ENCODE results near the gene HSPA1A.
A peak's percentile ranks its signal among the peaks of the same experiment; 100 is the strongest.
"Not testable (repeated sequence)": the region's sequence is repeated elsewhere in the genome, so short reads cannot be mapped to it uniquely, and the experiment has no call there.

Gene HSPA1A

DNA sequence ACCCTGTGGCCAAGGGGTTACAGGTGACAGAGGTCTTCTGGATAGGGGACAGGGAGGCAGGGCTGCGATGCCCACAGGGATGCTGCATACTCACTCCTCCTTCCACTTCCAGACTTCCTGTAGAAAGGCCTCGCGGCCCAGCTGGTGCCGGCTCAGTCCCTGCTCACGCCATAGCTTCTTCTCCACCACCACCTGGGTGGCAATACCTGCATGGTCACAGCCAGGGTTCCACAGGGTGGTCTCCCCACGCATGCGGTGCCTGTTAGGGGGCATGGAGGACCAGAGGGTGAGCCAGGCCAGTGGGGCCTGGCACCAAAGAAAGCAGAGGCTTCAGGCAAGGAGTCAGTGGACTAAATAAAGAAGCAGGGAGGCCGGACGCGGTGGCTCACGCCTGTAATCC, 29.9 kb upstream of the HSPA1A start:
- no peak for DNase-seq
- Mint-ChIP-seq H3K4me3 (no peak overlapping the region), H3K27ac (no peak overlapping the region), H3K27me3 (ENCODE audit: low read depth, poor library complexity) (no peaks in the 10 kb centered on the region), H3K36me3 (ENCODE audit: low read depth) (peaks cover 53% of the 10 kb centered on the region), H3K4me1 (peaks cover under 1% of the 10 kb centered on the region), H3K9me3 (no peaks in the 10 kb centered on the region)
- TF ChIP-seq, protein P1, sequence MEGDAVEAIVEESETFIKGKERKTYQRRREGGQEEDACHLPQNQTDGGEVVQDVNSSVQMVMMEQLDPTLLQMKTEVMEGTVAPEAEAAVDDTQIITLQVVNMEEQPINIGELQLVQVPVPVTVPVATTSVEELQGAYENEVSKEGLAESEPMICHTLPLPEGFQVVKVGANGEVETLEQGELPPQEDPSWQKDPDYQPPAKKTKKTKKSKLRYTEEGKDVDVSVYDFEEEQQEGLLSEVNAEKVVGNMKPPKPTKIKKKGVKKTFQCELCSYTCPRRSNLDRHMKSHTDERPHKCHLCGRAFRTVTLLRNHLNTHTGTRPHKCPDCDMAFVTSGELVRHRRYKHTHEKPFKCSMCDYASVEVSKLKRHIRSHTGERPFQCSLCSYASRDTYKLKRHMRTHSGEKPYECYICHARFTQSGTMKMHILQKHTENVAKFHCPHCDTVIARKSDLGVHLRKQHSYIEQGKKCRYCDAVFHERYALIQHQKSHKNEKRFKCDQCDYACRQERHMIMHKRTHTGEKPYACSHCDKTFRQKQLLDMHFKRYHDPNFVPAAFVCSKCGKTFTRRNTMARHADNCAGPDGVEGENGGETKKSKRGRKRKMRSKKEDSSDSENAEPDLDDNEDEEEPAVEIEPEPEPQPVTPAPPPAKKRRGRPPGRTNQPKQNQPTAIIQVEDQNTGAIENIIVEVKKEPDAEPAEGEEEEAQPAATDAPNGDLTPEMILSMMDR (IDR thresholded peaks at IDR 0.05) = no peak

DNA sequence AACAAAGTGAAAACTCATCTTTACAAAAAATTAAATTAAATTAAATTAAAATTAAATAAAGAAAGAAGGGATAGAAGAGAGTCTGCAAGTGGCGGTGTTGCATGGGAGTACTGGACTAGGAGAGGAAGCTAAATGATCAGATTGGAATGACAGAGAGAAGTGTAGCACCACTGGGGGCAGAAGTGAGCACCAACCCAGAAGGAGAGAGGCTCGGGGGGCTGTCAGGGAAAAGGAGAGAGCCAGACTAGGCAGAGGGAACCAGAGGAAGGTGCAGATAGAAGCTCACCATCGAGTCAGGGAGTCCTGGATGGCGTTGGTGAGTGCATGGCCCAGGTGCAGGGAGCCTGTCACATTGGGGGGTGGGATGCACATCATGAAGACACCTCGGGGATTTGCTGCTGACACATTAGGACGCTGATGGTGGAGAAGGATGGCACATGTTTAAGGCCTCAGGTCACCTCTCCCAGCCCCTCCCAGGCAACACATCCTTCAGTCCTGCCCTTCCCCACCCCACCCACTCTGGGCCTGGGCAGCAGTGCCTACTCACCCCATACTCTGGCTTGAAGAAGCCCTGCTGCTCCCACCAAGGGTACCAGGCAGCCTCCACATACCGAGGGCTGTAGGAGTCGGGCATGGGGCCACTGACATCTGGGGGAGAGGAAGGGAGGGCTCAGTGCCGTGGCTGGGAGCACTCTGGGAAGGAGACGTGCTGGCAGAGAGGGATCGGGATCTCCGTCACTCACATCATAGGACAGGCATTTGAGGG, 23.8 kb upstream of the HSPA1A start:
- H3K9me3 Mint-ChIP-seq = no peaks in the 10 kb centered on the region
- H3K36me3 Mint-ChIP-seq (ENCODE audit: low read depth) = peaks cover 43% of the 10 kb centered on the region
- peak overlapping the region; percentile 66 for H3K27ac Mint-ChIP-seq
- DNase-seq = peak; percentile 78
- H3K4me1 Mint-ChIP-seq = peaks cover 48% of the 10 kb centered on the region
- TF ChIP-seq, protein P1 (IDR thresholded peaks at IDR 0.05) = peak; percentile 57
- H3K4me3 Mint-ChIP-seq = peak overlapping the region; percentile 36
- H3K27me3 Mint-ChIP-seq (ENCODE audit: low read depth, poor library complexity) = no peaks in the 10 kb centered on the region

DNA sequence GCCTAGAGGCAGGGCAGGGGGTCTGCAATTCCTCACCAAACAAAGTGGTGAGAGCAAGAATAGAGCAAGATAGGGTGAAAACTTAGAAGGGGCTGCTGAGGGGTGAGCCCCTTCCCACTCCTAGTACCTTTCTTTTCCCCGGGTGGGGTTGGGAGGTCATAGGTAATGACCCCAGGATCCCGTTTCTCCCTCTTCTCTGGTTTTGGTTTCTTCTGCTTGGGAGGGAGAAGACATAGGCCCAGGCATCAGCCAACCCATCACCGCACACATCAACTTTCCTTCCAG, 23.3 kb upstream of the HSPA1A start:
- peak overlapping the region; percentile 33 for H3K27ac Mint-ChIP-seq
- no peaks in the 10 kb centered on the region for H3K9me3 Mint-ChIP-seq
- no peak for DNase-seq
- H3K36me3 Mint-ChIP-seq (ENCODE audit: low read depth) = peaks cover 42% of the 10 kb centered on the region
- TF ChIP-seq, protein P1 (IDR thresholded peaks at IDR 0.05) = no peak
- H3K27me3 Mint-ChIP-seq (ENCODE audit: low read depth, poor library complexity) = no peaks in the 10 kb centered on the region
- H3K4me3 Mint-ChIP-seq = no peak overlapping the region
- H3K4me1 Mint-ChIP-seq = peaks cover 48% of the 10 kb centered on the region

DNA sequence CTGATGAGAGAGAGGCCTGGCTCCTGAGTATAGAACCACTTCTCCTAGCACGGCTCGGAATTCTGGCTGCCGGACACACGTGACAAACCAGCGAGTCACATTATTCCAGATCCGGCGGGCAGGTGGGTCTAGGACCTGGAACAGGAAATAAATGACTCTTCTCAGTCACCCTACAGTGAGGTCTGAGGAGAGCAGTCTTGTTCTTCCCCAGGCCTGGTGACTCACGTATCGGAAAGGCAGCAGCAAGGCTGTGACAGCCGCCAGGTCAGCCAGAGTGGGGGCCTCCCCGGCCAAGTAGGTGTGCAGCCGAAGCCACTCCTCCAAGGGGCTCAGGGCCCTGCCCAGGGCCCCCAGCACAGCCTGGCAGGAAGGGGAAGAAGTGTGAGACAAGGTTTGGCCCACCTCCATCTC, 22.6 kb upstream of the HSPA1A start:
- TF ChIP-seq, protein P1 (IDR thresholded peaks at IDR 0.05) = no peak
- no peak for DNase-seq
- Mint-ChIP-seq H3K9me3 (no peaks in the 10 kb centered on the region), H3K4me3 (no peak overlapping the region), H3K27ac (no peak overlapping the region), H3K4me1 (peaks cover 48% of the 10 kb centered on the region), H3K27me3 (ENCODE audit: low read depth, poor library complexity) (no peaks in the 10 kb centered on the region), H3K36me3 (ENCODE audit: low read depth) (peaks cover 48% of the 10 kb centered on the region)

DNA sequence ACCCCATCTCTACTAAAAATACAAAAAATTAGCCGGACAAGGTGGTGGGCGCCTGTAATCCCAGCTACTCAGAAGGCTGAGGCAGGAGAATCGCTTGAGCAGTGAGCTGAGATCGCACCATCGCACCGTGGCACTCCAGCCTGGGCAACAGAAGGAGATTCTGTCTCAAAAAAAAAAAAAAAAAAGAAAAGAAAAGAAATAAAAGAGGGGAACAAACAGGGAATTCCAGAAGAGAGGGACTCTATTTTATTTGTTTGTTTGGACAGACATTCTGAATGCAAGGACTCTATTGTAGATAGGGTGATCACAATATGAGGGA, 21.5 kb upstream of the HSPA1A start:
- H3K27me3 Mint-ChIP-seq (ENCODE audit: low read depth, poor library complexity) = not testable (repeated sequence)
- Mint-ChIP-seq H3K36me3 (ENCODE audit: low read depth) (peaks cover 42% of the 10 kb centered on the region), H3K4me3 (peak overlapping the region; percentile 98)

DNA sequence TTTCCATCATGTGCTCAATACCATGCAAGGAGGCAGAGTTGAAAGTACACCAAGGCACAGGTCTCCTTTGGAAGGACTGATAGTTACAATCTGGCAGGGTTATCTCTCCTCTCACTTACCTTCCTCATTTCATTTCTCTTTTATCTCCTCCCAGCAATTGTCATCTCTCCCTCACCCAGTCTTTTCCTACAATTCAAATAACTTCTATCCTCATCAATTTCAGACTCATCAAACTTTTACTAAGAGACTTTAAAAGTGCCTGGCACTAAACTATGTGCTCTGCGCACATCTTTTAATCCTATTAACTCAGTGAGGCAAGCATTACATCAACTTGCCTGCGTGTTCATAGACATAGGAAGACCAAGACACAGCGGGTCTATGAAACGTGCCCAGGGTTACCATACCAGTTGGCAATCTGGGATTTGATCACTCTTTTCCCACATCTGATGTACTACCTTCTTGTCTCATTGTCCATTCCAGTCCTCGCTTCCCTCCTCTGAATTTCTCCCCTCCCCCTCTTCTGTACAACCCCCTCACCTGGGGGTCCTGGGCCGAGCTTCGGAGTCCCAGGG, 21.0 kb upstream of the HSPA1A start:
- peak overlapping the region; percentile 98 for H3K4me3 Mint-ChIP-seq

More for the DNA sequence above, 21.5 kb upstream of the HSPA1A start:
- not testable (repeated sequence) for H3K9me3 Mint-ChIP-seq, H3K27ac Mint-ChIP-seq, DNase-seq
- peaks cover 48% of the 10 kb centered on the region for H3K4me1 Mint-ChIP-seq

More for the DNA sequence above, 21.0 kb upstream of the HSPA1A start:
- peaks cover 48% of the 10 kb centered on the region for H3K4me1 Mint-ChIP-seq
- TF ChIP-seq, protein P1 (IDR thresholded peaks at IDR 0.05) = no peak
- H3K27me3 Mint-ChIP-seq (ENCODE audit: low read depth, poor library complexity) = no peaks in the 10 kb centered on the region
- peaks cover 37% of the 10 kb centered on the region for H3K36me3 Mint-ChIP-seq (ENCODE audit: low read depth)
- no peak for DNase-seq
- H3K9me3 Mint-ChIP-seq = no peaks in the 10 kb centered on the region
- H3K27ac Mint-ChIP-seq = peak overlapping the region; percentile 75
